ENCODE results near the gene ADSS2. TPM values are rescaled to one million over a fixed set of nuclear protein-coding genes. Genes with fewer than 3 reads are reported as not detected.

The ADSS2 gene
- total RNA-seq, 1 experiment from 2014 or later, result 46.2 TPM

- TF ChIP-seq REST (IDR thresholded peaks at IDR 0.05; ENCODE audit: low read depth) (no peak), ZNF274 (IDR thresholded peaks at IDR 0.05; ENCODE audit: low read depth, low read length) (no peak), CTCF (IDR thresholded peaks at IDR 0.05 in 2 of 3, conservative IDR thresholded peaks at IDR 0.05 in 1 of 3; ENCODE audit: borderline replicate concordance in 1 of 3, insufficient read depth in 1 of 3, low read depth in 2 of 3, low read length in 2 of 3) (no peak), POLR2A (IDR thresholded peaks at IDR 0.05; ENCODE audit: borderline replicate concordance, extremely low read depth, insufficient read depth, insufficient read length) (no peak), EZH2 (IDR thresholded peaks at IDR 0.05) (no peak)
Observed at GRCh38 chr1:244361764-244362473, 89.8 kb downstream of the ADSS2 start (continued).

Other genes starting within 250 kb of the ADSS2 start
- gene CATSPERE, start 9.4 kb upstream of the ADSS2 start, total RNA-seq (2021; ENCODE audit: unreplicated experiment), result 0.34 TPM
- 44.6 TPM for gene DESI2, start 201.2 kb upstream of the ADSS2 start, total RNA-seq (2021; ENCODE audit: unreplicated experiment)

All from HCT116 (cell line).